Body of pancreas (tissue), 4 donors: ENCODE measurements around the gene ATP11C. TPM values are rescaled to one million over a fixed set of nuclear protein-coding genes. Genes with fewer than 3 reads are reported as not detected.

Experiments used
- ATAC-seq: fragments of 150-250 bp; one replicate; pipeline ENCODE4 v1.9.1; 2016
- DNase-seq, 4 donors: peaks; one replicate each; pipeline ENCODE4 v3.0.0-alpha.2; 2019
- H3K27ac ChIP-seq, 4 donors: fragments of 200-600 bp; sonication (generic); 1 replicate in 3 of 4; 2 replicates in 1 of 4; pipeline versions ENCODE4 v1.5.1 to v1.6.1; 2016 to 2019; ENCODE audit warnings: mild to moderate bottlenecking in 1 of 4, mixed read lengths in 1 of 4, moderate library complexity in 1 of 4
- H3K27me3 ChIP-seq, 2 donors: fragments of 200-600 bp; sonication (generic); one replicate each; pipeline ENCODE4 v1.6.0; 2016; ENCODE audit warnings: mild to moderate bottlenecking in 1 of 2
- H3K36me3 ChIP-seq, 2 donors: fragments of 200-600 bp; sonication (generic); replicated peaks in 1 of 2; 2 replicates each; pipeline ENCODE4 v1.5.1; 2016; ENCODE audit warnings: low read depth in 2 of 2; ENCODE audit not compliant: insufficient read depth in 1 of 2
- H3K4me1 ChIP-seq: fragments of 200-600 bp; sonication (generic); one replicate; pipeline ENCODE4 v1.6.0; 2016
- H3K4me3 ChIP-seq, 2 donors: fragments of 200-600 bp; sonication (generic); 1 replicate in 1 of 2; 2 replicates in 1 of 2; pipeline ENCODE4 v1.5.1; 2016 to 2019
- H3K9me3 ChIP-seq, 3 donors: fragments of 200-600 bp; sonication (generic); 1 replicate in 2 of 3; 2 replicates in 1 of 3; pipeline ENCODE4 v1.5.1; 2016
- POLR2A ChIP-seq, 3 donors: fragments of 450-650 bp; IDR thresholded peaks; one replicate each; pipeline ENCODE4 v1.6.1; 2016; ENCODE audit warnings: antibody characterized with exemption in 3 of 3, mild to moderate bottlenecking in 2 of 3
- WGBS, 2 donors: methylation state at CpG; one replicate each; pipeline ENCODE4 v1.1.5; 2017; 5-methylcytosine and 5-hydroxymethylcytosine counted together
- intact Hi-C: fragments of 100-400 bp; cut with DNase I; formaldehyde crosslinking; loops from one replicate; pipeline ENCODE4 v1.15.1; 2023
- total RNA-seq, 2 donors: library from RNA; depleted of rRNA; stranded (reverse); fragments of >200 nt; gene quantifications; one replicate each; pipeline ENCODE4 v1.1.0, GENCODE V29; 2016
- TF ChIP-seq, protein P1 (sequence below), 7 experiments: fragments of 450-650 bp in 4 of 7; fragments of 200-600 bp in 3 of 7; sonication (generic) in 3 of 7; IDR thresholded peaks; one replicate each; pipeline ENCODE4 v1.5.1; 2016 to 2019; ENCODE audit warnings: antibody characterized with exemption in 7 of 7

The ATP11C gene
- total RNA-seq, 2 donors from 2014 or later = 10.5 to 14.5 TPM

DNA sequence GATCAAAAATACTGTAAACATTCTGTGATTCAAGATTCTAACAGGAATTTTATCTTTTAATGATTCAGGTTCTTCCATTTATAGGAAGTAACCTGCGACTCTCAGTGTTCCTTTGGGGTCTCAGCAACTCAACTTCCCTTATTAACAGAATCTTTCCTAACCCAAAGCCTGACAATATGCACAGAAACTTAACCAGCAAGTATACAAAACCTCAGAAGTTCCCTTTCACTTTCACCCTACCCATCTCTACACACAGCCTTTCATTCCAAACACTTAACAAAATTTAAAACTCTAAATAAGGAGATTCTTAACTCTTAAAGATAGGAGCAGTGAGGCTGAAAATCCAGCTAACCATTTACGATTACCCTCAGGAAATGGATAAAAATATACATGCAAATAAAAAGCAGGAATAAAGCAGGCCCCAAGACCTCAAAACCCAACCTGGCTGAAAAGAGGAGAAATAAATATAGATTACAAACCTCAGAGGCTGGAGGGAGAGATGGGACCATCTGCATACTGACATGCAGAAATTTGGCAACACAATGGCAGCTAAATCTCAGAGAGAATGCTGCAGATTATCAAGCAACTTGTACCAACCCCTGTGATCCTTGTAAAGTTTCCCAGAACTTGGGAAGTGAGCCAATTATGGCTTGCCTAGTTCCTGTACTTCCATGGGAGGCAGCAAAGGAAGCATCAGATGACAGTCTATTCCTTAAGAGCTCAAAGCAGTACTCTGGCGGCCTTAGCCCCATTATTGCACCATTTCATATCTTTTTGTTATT lies 101.0 kb downstream of the ATP11C start:
- 47 to 69% methylated on average over 3 of the region's 3 CpGs for WGBS, 2 donors
- Histone ChIP-seq H3K27ac (no peak overlapping the region), H3K4me1 (peaks cover 62% of the 10 kb centered on the region), H3K4me3 (no peak overlapping the region), H3K27me3 (no peaks in the 10 kb centered on the region), H3K9me3 (no peaks in the 10 kb centered on the region), H3K36me3 (no peaks in the 10 kb centered on the region)
- intact Hi-C loops = no loop called here
- ATAC-seq (no peak), DNase-seq (peak in 3 of 4 donors; percentile 8 to 15 (median 15))
- TF ChIP-seq, protein P1, sequence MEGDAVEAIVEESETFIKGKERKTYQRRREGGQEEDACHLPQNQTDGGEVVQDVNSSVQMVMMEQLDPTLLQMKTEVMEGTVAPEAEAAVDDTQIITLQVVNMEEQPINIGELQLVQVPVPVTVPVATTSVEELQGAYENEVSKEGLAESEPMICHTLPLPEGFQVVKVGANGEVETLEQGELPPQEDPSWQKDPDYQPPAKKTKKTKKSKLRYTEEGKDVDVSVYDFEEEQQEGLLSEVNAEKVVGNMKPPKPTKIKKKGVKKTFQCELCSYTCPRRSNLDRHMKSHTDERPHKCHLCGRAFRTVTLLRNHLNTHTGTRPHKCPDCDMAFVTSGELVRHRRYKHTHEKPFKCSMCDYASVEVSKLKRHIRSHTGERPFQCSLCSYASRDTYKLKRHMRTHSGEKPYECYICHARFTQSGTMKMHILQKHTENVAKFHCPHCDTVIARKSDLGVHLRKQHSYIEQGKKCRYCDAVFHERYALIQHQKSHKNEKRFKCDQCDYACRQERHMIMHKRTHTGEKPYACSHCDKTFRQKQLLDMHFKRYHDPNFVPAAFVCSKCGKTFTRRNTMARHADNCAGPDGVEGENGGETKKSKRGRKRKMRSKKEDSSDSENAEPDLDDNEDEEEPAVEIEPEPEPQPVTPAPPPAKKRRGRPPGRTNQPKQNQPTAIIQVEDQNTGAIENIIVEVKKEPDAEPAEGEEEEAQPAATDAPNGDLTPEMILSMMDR (IDR thresholded peaks at IDR 0.05) = no peak
- TF ChIP-seq POLR2A (IDR thresholded peaks at IDR 0.05) = no peak

DNA sequence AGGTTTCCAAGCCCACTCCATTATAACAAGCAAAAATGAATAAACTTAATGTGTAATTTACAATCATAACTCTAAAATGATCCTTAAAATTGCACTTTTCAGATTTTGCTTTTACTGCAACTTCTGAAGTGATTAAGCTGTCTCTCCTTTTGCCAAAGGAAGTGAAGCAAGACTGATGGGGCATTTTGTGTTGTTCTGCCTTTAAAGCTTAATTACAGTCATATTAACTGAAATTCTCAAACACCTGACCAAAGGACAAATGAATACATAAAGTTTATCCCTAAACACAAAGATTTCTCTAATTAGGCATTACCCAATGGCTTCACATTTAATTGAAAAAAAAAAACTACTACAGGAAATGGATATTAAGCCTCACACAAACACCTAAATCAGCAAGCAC lies 101.8 kb downstream of the ATP11C start:
- ATAC-seq = no peak
- Histone ChIP-seq H3K36me3 (no peaks in the 10 kb centered on the region), H3K9me3 (no peaks in the 10 kb centered on the region), H3K27ac (no peak overlapping the region), H3K4me1 (peaks cover 61% of the 10 kb centered on the region), H3K27me3 (no peaks in the 10 kb centered on the region), H3K4me3 (no peak overlapping the region)
- no peak for DNase-seq
- intact Hi-C loops = no loop called here
- TF ChIP-seq, protein P1 (IDR thresholded peaks at IDR 0.05) = no peak
- no peak for TF ChIP-seq POLR2A (IDR thresholded peaks at IDR 0.05)

DNA sequence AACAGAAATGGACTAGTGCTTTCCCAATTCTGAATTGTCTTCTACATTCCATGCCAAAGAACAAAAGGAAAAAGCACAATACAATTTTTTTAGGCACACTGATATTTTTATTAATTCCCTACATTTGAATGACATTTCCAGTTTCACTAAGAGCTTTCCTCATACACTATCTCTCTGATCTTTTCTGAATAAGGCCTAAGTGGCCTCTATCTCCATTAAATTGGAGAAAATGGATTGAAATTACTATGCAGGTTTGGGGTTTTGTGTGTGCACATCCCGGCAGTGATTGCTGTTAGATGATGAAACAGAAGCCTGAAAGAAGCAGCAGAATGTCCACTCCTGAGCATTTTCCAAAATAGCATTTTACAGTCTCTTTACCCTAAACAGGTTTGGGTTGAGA lies 104.0 kb downstream of the ATP11C start:
- 62 to 100% methylated on average over 1 of the region's 1 CpG for WGBS, 2 donors
- no peak for DNase-seq

DNA sequence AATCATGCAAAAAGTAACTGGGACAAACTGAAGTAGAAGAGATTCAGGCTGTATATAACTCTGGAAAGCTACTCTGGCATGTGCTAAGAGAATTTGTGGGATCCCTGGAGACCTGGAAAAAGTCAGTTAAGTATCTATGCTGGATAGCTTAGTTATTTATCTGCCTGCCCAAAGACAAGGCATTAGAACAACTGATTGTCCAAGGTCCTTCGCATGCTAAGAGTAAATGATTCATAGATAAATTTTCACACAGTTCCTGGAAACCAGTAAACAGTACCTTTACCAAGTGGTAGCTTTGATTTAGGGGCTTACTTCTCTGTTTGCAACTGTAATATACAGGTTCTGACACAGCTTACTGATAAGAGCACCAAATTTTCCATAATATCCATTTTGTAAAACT lies 104.8 kb downstream of the ATP11C start:
- H3K4me3 ChIP-seq = no peak overlapping the region
- no peak overlapping the region for H3K27ac ChIP-seq
- peaks cover 39% of the 10 kb centered on the region for H3K4me1 ChIP-seq
- TF ChIP-seq, protein P1 (IDR thresholded peaks at IDR 0.05) = no peak
- no peak for TF ChIP-seq POLR2A (IDR thresholded peaks at IDR 0.05)
- H3K9me3 ChIP-seq = no peaks in the 10 kb centered on the region
- ATAC-seq = no peak
- intact Hi-C loops = no loop called here
- H3K36me3 ChIP-seq = no peaks in the 10 kb centered on the region
- no peaks in the 10 kb centered on the region for H3K27me3 ChIP-seq
- 0 to 36% methylated on average over 1 of the region's 1 CpG for WGBS, 2 donors
- DNase-seq = no peak

More for the DNA sequence above, 104.0 kb downstream of the ATP11C start:
- Histone ChIP-seq H3K27me3 (no peaks in the 10 kb centered on the region), H3K27ac (no peak overlapping the region), H3K9me3 (no peaks in the 10 kb centered on the region), H3K4me3 (no peak overlapping the region), H3K4me1 (peaks cover 47% of the 10 kb centered on the region), H3K36me3 (no peaks in the 10 kb centered on the region)
- intact Hi-C loops = no loop called here
- no peak for ATAC-seq
- TF ChIP-seq, protein P1 (IDR thresholded peaks at IDR 0.05) = no peak
- no peak for TF ChIP-seq POLR2A (IDR thresholded peaks at IDR 0.05)
